A375 (cell line): ENCODE data around the gene ALG14. TPM values are rescaled to one million over a fixed set of nuclear protein-coding genes. Genes with fewer than 3 reads are reported as not detected.

ENCODE experiments used
- total RNA-seq: library from RNA; depleted of rRNA; stranded (reverse); fragments of >200 nt; shearing (Covaris generic); gene quantifications from 2 replicates; pipeline ENCODE4 v1.2.3, GENCODE V29; 2014; rRNA removed

Gene ALG14
- 2.6 and 5.4 TPM in 2 replicates for total RNA-seq

GRCh38 chr1:95072532-95073419 is at the start of gene ALG14:
Gene ALG14 (minus strand): TSS chr1:95072951. CDS start chr1:95072898, 53 bp downstream.

DNA sequence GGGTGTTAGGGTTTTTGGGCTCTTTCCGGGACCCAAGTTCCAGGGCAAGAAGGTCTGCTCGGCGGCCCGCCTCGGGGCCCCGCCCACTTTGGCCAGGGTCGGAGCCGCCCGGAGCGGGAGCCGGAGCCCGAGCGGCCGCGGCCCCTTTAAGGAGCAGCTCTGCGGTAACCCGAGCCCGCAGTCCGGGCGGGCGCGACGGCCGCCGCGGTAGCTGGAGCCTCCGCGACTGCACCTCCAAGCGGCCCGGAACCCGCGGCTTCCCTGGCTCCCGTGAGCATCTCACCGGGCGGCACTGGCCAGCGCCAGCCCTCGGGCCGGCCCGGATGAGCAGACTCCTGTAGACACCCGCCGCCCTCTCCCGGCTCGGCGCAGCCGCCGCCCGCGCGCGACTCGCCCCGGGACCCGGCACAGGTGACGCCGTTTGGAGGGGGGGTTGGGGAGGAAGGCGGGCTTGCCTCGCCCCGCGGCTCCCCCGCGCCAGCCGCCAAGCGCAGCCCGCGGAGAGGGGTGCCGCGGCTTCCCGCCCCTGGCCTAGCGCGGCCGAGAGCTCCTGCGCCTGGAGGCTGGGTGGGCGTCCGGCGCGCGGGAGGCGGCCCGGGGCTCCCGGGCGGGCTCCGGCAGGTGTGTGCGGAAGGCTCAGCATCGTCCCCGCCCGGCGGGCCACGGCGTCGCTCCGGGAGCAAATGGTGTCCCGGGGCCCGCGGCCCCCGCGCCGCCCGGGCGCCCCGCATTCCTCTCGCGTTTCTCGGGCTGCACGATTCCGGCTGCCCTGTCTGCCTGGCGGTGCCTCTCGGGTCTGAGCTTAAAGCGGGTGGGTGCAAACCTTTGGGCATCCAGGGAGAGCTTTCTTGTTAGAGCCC is 44.7 kb upstream of the ALG14 start, which contains the start of gene TLCD4:
TSS of gene TLCD4 (plus strand) at position 149 of the 860 bp plus-strand sequence. CDS start 26,547 bp downstream, outside the sequence.

DNA sequence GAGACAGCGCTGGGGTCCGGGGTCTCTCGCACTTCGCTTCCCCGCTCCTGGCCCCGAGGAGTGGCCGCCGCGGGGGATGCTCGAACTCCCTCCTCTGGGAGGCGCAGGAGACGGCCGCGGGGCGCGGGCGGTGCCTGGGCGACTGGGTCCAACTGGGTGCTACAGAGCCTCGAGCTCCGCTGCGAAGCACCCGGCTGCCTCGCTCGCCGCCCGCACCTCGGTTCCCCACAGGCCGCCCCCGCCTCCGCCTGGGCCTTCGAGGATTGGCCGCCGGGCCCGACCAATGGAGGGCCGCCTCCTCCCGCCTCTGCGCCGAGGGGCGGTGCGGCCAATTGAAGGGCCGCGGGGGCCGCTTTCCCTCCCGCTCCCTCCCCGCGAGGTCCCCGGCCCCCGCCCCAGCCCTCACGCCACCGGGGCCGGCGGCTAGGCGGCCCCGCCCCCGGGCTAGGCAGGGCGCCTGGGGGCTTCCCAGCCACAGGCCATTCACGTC is 145.8 kb downstream of the ALG14 start, which contains the start of gene CNN3:
TSS of gene CNN3 (minus strand) at position 196 of the 490 bp plus-strand sequence. CDS start 216 bp downstream, outside the sequence.

Other genes starting within 250 kb of the ALG14 start
- 162 and 184 TPM in 2 replicates for gene CNN3, start 145.8 kb downstream of the ALG14 start, total RNA-seq
- gene TLCD4, start 44.4 kb upstream of the ALG14 start, total RNA-seq = 1.2 TPM in 2 replicates
- 10.8 and 13.6 TPM in 2 replicates for gene RWDD3, start 161.3 kb upstream of the ALG14 start, total RNA-seq